OCI-LY3 (cell line): Measurements from ENCODE around the gene ZXDA.
A peak's percentile ranks its signal among the peaks of the same experiment; 100 is the strongest.
"Not testable (repeated sequence)": the region's sequence is repeated elsewhere in the genome, so short reads cannot be mapped to it uniquely, and the experiment has no call there.

ENCODE experiments used
- H2AFZ ChIP-seq: fragments of 200-600, 300-600 bp; shearing (Covaris generic); 2 replicates; pipeline ENCODE4 v1.6.0; 2014; ENCODE audit warnings: antibody characterized with exemption, low read depth, low read length
- H3K27ac ChIP-seq: fragments of 200-600, 300-600 bp; sonication (generic); 2 replicates; pipeline ENCODE4 v1.5.1; 2014; ENCODE audit warnings: mild to moderate bottlenecking, low read length, moderate library complexity, mixed read lengths
- H3K27me3 ChIP-seq: fragments of 200-600, 300-600 bp; sonication (generic); 2 replicates; pipeline ENCODE4 v1.6.1; 2014; ENCODE audit warnings: low read depth, low read length, mixed read lengths
- H3K36me3 ChIP-seq: fragments of 200-600, 300-600 bp; sonication (generic); replicated peaks from 2 replicates; pipeline ENCODE3; 2014; ENCODE audit warnings: low read depth, low read length, mixed read lengths
- H3K4me1 ChIP-seq: fragments of 300-600, 200-600 bp; sonication (generic); 2 replicates; pipeline ENCODE4 v1.6.1; 2014; ENCODE audit warnings: low read length, mixed read lengths
- H3K4me2 ChIP-seq: fragments of 200-600, 300-600 bp; sonication (generic); 2 replicates; pipeline ENCODE4 v1.6.1; 2014; ENCODE audit warnings: low read length, mixed read lengths
- H3K4me3 ChIP-seq: fragments of 300-600, 200-600 bp; sonication (generic); 2 replicates; pipeline ENCODE4 v1.5.1; 2014; ENCODE audit warnings: antibody characterized with exemption, mild to moderate bottlenecking, low read length, moderate library complexity
- H3K79me2 ChIP-seq: fragments of 300-600, 200-600 bp; shearing (Covaris generic); 2 replicates; pipeline ENCODE4 v1.6.1; 2014; ENCODE audit warnings: mild to moderate bottlenecking, low read length, mixed read lengths
- H3K9ac ChIP-seq: fragments of 300-600, 200-600 bp; shearing (Covaris generic); 2 replicates; pipeline ENCODE4 v1.6.0; 2014; ENCODE audit warnings: mild to moderate bottlenecking, low read length, moderate library complexity
- H3K9me3 ChIP-seq: fragments of 200-600, 300-600 bp; shearing (Covaris generic); 2 replicates; pipeline ENCODE4 v1.6.1; 2014; ENCODE audit warnings: low read length, mixed read lengths; ENCODE audit not compliant: insufficient read depth
- H4K20me1 ChIP-seq: fragments of 200-600, 300-600 bp; sonication (generic); 2 replicates; pipeline ENCODE4 v1.6.1; 2016; ENCODE audit warnings: low read length, mixed read lengths; ENCODE audit not compliant: insufficient read depth
- EZH2phosphoT487 ChIP-seq: fragments of 200-600 bp; shearing (Covaris generic); IDR thresholded peaks from 2 replicates; pipeline ENCODE4 v1.6.1; 2018; ENCODE audit warnings: antibody characterized with exemption, mixed run types, low read depth
- TF ChIP-seq, protein P1 (sequence below): fragments of 200-600, 300-600 bp; sonication (generic); IDR thresholded peaks from 2 replicates; pipeline ENCODE4 v1.5.1; 2014; ENCODE audit warnings: antibody characterized with exemption, low read length, low read depth

The ZXDA gene

DNA sequence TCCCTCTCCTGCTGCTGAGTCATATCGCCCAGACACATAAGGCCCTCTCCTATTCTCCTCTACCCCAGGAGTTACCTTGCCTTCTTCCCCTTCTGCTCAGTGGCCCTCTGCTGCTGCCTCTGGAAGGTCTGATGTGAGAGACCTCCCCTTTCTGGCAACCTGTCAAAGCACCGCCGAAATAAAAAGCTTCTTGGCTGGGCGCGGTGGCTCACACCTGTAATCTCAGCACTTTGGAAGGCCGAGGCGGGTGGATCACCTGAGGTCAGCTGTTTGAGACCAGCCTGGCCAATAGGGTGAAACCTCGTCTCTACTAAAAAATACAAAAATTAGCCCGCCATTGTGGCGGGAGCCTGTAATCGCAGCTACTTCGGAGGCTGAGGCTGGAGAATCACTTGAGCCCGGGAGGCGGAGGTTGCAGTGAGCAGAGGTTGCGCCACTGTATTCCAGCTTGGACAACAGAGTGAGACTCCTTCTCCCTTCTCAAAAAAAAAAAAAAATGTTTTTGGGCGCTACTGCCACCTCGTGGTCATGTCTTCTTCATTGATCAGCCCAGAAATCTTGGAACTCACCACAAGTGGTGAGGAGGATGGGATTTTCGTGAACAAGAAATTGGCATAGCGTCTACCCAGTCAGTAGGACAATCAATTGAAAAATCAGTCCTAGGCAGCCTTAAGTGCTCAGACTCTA lies 8.6 kb upstream of the ZXDA start:
- H3K4me3 ChIP-seq: peak overlapping the region; percentile 70
- no peak overlapping the region for H3K27ac ChIP-seq
- no peaks in the 10 kb centered on the region for H3K27me3 ChIP-seq
- H4K20me1 ChIP-seq: no peaks in the 10 kb centered on the region
- no peaks in the 10 kb centered on the region for H3K36me3 ChIP-seq
- TF ChIP-seq EZH2phosphoT487: no peak
- TF ChIP-seq, protein P1, sequence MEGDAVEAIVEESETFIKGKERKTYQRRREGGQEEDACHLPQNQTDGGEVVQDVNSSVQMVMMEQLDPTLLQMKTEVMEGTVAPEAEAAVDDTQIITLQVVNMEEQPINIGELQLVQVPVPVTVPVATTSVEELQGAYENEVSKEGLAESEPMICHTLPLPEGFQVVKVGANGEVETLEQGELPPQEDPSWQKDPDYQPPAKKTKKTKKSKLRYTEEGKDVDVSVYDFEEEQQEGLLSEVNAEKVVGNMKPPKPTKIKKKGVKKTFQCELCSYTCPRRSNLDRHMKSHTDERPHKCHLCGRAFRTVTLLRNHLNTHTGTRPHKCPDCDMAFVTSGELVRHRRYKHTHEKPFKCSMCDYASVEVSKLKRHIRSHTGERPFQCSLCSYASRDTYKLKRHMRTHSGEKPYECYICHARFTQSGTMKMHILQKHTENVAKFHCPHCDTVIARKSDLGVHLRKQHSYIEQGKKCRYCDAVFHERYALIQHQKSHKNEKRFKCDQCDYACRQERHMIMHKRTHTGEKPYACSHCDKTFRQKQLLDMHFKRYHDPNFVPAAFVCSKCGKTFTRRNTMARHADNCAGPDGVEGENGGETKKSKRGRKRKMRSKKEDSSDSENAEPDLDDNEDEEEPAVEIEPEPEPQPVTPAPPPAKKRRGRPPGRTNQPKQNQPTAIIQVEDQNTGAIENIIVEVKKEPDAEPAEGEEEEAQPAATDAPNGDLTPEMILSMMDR: peak; percentile 51
- H3K79me2 ChIP-seq: no peaks in the 10 kb centered on the region
- no peaks in the 10 kb centered on the region for H3K4me1 ChIP-seq
- H2AFZ ChIP-seq: no peak overlapping the region
- H3K4me2 ChIP-seq: peak overlapping the region; percentile 60
- H3K9ac ChIP-seq: 0 out of 2 replicates have a peak overlapping the region, but pooled peaks have one; percentile 10
- no peaks in the 10 kb centered on the region for H3K9me3 ChIP-seq

DNA sequence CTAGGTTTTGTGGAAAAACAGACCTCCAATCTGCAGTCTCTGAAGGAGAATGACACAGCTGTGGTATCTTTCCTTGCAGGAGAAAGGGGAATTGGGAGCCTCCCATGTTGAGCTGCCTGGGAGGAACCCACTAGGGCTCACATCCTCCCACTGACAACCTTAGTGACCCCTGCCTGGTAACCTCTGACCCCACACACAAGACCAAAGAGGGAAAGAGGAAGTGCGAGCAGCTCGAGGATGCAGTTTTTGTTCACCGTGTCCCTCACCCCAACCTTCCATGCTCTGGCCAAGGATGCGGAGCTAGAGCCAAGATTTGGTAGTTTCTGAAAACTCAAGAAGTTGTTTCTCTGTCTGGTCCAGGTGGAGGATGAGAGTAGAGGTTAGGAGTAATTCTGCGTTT lies 5.4 kb upstream of the ZXDA start:
- no peaks in the 10 kb centered on the region for H3K79me2 ChIP-seq
- no peaks in the 10 kb centered on the region for H3K36me3 ChIP-seq
- no peak overlapping the region for H2AFZ ChIP-seq
- H3K4me2 ChIP-seq: no peak overlapping the region
- no peaks in the 10 kb centered on the region for H3K9me3 ChIP-seq
- peaks cover 5% of the 10 kb centered on the region; the same call in 1 of the 2 replicates for H3K4me1 ChIP-seq
- no peaks in the 10 kb centered on the region for H4K20me1 ChIP-seq
- no peak for TF ChIP-seq EZH2phosphoT487
- TF ChIP-seq, protein P1: no peak
- H3K4me3 ChIP-seq: no peak overlapping the region
- H3K27me3 ChIP-seq: no peaks in the 10 kb centered on the region
- no peak overlapping the region for H3K9ac ChIP-seq
- no peak overlapping the region for H3K27ac ChIP-seq

DNA sequence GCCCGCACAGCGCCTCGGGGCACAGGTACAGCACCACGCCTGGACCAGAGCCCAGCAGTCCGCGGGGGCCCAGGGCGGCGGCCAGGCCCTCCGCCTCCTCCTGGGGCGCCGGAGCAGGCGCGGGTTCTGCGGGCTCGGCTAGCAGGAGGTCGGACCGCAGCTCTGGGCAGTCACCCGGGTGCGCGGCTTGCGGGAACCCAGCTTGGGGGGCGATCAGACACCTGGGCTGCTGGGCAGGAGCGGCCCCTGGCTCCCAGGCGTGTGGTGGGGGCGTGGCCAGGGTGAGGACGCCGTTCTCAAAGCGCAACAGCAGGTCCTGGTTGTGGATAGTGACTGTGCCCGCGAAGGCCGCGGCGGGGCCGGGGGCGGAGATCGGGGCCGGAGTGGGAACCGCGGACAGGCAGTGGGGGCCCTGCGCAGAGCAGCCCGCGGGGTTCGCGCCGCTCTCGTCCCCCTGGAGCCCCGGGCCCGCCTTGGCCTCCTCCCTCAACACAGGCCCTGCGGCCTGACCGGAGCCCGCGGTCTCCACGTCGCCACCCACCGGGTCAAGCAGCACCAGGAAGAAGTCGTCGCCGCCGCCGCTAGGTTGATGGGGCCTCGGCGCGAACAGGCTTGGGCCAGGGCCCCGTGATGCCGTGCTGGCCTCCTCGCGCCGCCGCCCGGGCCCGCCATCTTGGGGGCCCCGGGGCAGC lies 517 bp downstream of the ZXDA start:
- H3K4me3 ChIP-seq: peak overlapping the region; percentile 76

DNA sequence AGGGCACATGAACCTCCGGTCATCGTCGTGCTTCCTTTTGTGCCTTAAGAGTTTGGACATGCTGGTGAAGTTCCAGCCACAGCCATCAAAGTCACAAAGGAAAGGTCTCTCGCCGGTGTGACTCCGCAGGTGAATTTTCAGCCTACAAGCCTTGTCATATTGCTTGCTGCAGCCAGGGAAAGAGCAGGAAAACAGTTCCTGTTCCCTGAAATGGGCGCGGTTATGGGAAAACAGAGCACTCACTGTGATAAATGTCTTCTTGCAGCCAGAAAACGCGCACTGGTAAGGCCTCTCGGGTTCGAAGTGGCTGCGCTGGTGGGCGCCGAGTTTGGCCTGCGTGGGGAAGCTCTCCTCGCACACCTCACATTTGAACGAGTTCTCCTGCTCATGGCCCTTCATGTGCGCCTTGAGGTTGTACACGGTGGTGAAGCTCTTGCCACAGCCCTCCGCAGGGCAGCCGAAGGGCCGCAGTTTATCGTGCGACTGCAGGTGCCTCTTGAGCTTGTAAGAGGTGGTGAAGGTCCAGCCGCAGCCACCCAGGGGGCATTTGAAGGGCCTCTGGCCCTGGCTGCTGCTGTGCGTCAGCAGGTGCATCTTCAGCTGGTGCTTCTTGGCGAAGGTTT lies 1.2 kb downstream of the ZXDA start:
- not testable (repeated sequence) for H3K4me1 ChIP-seq, H3K27ac ChIP-seq, H2AFZ ChIP-seq, H3K9me3 ChIP-seq, H4K20me1 ChIP-seq, H3K27me3 ChIP-seq
- Histone ChIP-seq H3K4me2 (peak overlapping the region; percentile 56), H3K9ac (peak overlapping the region; percentile 66; the same call in 1 of the 2 replicates), H3K79me2 (peaks cover 19% of the 10 kb centered on the region), H3K4me3 (peak overlapping the region; percentile 76), H3K36me3 (peaks cover 16% of the 10 kb centered on the region)

More for the DNA sequence above, 517 bp downstream of the ZXDA start:
- Histone ChIP-seq H3K79me2 (peaks cover 17% of the 10 kb centered on the region), H3K36me3 (peaks cover 16% of the 10 kb centered on the region), H3K4me2 (peak overlapping the region; percentile 56), H3K9ac (peak overlapping the region; percentile 66)
- not testable (repeated sequence) for H3K27me3 ChIP-seq, H3K9me3 ChIP-seq, H3K4me1 ChIP-seq, H4K20me1 ChIP-seq, H3K27ac ChIP-seq, H2AFZ ChIP-seq

DNA sequence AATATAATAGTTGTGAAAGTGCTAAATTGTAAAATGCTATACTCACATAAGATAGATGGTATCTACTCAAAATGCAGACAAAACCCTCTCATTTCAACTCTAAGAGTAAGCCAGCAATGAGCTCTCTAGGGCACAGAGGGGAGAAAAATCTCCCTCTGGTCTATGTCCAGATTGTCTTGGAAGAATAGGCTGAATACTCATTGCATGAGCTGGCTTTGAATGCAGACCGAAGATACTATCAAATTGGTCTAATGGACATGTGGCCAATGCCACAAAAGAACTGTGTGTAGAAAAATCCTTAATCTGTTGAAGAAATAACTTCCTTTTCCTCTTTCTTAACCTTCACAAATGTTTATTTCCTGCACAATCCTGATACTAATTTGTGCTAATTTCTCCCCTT lies 3.5 kb downstream of the ZXDA start:
- Histone ChIP-seq H3K36me3 (peaks cover 16% of the 10 kb centered on the region), H4K20me1 (no peaks in the 10 kb centered on the region), H3K27ac (no peak overlapping the region), H2AFZ (no peak overlapping the region), H3K4me3 (no peak overlapping the region), H3K9me3 (no peaks in the 10 kb centered on the region), H3K9ac (no peak overlapping the region), H3K79me2 (peaks cover 19% of the 10 kb centered on the region), H3K4me2 (no peak overlapping the region), H3K27me3 (no peaks in the 10 kb centered on the region), H3K4me1 (peaks cover 10% of the 10 kb centered on the region; the same call in 1 of the 2 replicates)
- TF ChIP-seq EZH2phosphoT487: no peak
- TF ChIP-seq, protein P1: no peak
